Eye (tissue), 1 donor: ENCODE data around the gene SPDYC.

Experiments
- DNase-seq: peaks from one replicate; pipeline ENCODE4 v3.0.0-alpha.2; 2015

Gene SPDYC

GRCh38 chr11:65170058-65170534, at the start of gene SPDYC:
Gene SPDYC, plus strand, starts transcription at chr11:65170233. Its CDS starts 1,125 bp downstream, at chr11:65171358.
- DNase-seq = no peak

DNA sequence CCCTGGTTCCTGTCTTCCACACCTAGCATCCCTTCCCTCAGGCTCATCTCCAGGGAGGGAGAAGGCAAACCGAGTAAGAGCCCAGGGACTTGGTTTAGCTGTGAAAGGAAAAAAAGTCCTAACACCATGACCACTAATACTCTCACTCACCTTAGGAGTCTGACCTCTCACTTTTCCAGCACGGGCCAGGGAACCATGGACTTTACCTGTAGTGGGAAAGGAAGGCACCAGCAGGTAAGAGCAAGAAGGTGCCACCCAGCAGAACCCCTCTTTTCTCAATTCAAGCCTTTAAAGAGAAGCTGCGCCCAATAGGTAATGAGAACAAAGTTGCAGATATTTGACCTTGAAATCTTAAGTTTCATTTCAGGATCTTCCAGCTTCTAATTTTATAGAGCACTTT, 49.2 kb upstream of the SPDYC start:
- DNase-seq = no peak

GRCh38 chr11:65121447-65121864, 48.6 kb upstream of the SPDYC start:
- peak; percentile 26 for DNase-seq

- peak; percentile 98 for DNase-seq
These were observed 48.0 kb upstream of the SPDYC start, which contains the start of the genes FAU and MRPL49 for GRCh38 chr11:65121865-65122696. Gene FAU, minus strand, starts transcription at chr11:65122134. Its CDS starts 321 bp downstream, at chr11:65121813. Gene MRPL49, plus strand, starts transcription at chr11:65122321. Its CDS starts 26 bp downstream, at chr11:65122347.

DNA sequence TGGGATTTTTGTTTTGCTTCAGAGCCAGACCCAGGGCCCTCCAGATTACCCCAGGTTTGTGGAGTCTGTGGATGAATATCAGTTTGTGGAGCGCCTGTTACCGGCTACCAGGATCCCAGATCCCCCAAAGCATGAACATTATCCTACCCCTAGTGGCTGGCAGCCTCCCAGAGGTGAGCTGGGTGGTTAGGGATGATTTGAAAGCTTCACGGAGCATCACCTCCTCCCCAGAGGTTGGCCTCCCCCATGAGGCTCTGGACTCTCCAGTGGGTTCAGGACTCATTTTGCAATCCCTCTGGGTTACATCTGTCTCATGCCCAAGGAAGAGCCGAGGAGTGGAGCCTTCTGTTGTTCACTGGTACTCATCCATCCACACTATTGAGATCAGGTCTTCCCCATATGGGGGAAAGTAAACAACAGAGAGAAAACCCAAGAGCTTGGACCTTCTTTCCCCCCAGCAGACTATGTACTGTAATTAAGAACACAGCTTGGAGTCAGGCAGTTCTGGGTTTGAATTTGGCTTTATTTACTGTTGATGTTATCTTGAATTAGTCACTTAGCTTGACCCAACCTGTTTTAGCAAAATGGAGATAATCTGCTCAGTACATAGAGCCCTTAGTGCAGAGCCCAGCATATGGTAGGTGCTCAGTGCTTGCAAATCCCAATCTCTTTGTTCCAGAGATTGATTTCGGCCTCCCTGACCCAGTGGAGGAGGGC, 45.4 kb upstream of the SPDYC start:
- DNase-seq = no peak

DNA sequence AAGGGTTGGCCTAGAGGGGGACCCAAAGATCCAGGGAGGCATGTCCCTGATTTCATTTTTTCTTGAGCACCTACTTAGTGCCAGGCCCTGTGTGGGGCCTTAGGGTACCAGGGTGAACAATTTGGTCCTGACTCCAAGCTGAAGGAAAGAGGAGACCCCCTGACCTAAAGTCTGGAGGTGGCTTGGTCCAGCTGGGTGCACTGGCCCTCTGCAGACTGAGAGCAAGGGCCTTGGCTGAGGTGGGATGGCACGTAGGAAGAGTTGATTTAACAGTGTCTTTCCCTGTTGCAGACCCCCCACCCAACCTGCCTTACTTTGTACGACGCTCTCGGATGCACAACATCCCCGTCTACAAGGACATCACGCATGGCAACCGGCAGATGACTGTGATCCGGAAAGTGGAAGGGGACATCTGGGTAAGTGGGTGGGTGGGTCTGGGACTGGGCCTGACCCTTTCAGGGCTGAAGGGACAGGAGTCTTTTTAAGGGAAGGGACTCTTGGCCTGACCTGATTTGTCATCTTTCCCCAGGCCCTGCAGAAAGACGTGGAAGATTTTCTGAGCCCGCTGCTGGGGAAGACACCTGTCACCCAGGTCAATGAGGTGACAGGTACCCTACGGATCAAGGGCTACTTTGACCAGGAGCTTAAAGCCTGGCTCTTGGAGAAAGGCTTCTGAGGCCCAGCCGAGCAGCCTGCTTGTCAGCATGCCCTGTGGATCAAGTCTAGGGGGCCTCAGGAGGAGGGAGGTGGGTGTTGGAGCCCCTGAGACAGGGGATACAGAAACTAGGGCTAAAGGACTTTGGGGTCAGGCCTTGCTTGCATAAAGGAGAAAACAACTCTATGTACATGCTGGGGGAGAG, 44.6 kb upstream of the SPDYC start:
- no peak for DNase-seq

GRCh38 chr11:65126624-65127274, 43.3 kb upstream of the SPDYC start:
- no peak for DNase-seq

- no peak for DNase-seq
These were observed 42.4 kb upstream of the SPDYC start for GRCh38 chr11:65127473-65128181.

DNA sequence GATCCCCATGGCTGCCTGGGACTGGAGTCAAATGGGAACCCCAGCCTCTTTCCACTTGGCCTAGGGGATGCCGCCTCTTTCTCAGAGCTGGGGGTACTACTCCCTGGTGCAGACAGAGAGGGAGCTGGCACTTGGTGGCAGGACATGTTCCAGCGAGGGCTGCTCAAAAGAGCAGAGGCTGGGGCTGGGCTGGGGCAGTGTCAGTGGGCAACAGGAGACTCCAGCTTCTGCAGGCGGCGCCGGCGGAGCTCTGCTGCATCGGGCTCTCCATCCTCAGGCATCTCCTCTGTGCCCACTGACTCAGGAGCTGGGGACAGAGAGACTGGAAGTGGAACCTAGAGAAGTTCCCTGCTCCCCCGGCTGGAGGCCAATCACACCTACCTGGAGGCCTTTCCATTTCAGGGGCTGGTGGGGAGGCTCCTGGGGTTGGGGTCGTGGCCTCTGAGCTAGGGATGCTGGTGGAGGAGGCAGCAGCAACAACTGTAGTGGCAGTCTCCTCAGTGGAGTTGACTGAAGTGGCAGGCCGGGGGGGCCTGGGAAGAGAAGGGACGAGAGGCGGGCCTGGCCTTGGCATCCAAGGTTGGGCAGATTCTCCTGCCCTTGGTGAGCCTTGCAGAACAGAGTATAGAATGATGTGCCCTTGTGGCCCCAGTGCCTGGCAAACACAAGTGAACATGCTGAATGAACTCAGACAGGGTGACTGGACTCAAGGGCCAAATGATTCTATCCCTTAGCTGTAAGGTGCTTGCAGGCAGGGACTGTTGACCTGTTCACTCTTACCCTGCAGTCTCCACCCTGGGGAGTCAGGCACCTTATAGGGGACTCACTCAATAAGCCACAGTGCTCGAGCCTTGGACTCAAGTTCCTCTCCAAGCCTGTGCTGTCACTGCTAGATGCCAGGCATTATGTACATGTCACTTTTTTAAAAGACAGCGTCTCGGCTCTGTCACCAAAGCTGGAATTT, 41.6 kb upstream of the SPDYC start:
- no peak for DNase-seq

- DNase-seq = no peak
These were observed 40.2 kb upstream of the SPDYC start for GRCh38 chr11:65129649-65130441.

GRCh38 chr11:65130631-65131416, 39.2 kb upstream of the SPDYC start:
- no peak for DNase-seq

GRCh38 chr11:65131417-65131776, 38.6 kb upstream of the SPDYC start:
- DNase-seq = no peak

DNA sequence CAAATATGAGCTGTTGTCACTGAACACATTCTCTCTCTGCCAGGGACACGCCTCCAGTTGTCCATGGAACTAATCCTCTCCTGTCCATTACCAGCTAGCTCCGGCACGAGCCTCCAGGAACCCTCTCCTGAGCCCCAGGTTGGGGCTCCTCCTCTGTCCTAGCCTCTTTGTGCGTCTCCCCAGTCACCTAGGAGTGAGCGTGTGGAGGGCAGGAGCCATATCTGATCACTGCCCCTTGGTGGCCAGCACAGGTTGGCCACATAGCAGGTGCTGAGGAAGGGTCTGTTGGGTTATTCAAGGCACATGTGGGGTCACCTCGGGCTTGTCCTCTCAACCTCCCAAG, 38.2 kb upstream of the SPDYC start:
- no peak for DNase-seq

GRCh38 chr11:65132238-65132987, 37.6 kb upstream of the SPDYC start:
- no peak for DNase-seq

- no peak for DNase-seq
These were observed 36.9 kb upstream of the SPDYC start for GRCh38 chr11:65132988-65133700.

GRCh38 chr11:65133724-65134123, 36.3 kb upstream of the SPDYC start:
- no peak for DNase-seq

DNA sequence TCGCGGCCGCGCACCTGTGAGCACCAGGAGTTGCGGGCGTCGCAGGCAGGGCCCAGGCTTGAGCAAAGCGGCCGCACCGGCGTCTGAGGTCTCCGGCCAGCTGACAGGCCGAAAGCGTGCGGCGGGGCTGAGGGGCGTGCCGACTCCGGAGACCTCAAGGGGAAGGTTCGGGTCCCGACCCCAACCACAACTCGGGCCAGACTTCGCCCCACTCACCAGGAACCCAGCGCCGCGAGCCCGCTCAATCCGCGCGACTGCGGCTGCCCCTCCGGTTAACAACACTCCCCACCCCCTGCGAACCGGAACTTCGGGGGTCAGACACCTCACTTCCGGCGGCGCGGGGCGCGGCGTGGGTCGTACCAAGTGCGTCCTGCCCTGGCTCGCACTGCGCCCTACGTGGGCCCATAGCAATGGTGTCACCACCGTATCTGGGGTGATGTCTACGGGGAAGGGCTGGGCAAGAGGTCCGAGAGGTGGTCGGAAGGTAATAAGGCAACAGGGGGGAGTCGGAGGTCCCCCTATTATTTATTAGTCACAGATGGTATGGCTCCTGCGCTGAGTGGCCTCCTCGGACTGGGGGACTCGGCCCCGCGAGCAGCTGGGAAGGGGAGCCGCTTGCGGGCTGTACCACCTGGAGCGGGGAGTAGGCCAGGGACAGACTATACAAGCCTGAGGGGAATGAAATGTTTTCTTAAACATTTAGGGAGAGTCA, 35.6 kb upstream of the SPDYC start, which contains the start of gene SYVN1:
Gene SYVN1 (minus strand): TSS at position 280 of the 712 bp plus-strand sequence. CDS start 918 bp downstream, outside the sequence.
- DNase-seq = peak; percentile 98
